C4-2B (cell line): ENCODE measurements around the gene GYS2.

Source experiments
- ZFX ChIP-seq: fragments of 450-650 bp; IDR thresholded peaks from 2 replicates; pipeline ENCODE4 v1.6.1; 2017
- TF ChIP-seq, protein P1 (sequence below): fragments of 450-650 bp; conservative IDR thresholded peaks from 2 replicates; pipeline ENCODE4 v1.5.1; 2017; ENCODE audit warnings: mild to moderate bottlenecking

DNA sequence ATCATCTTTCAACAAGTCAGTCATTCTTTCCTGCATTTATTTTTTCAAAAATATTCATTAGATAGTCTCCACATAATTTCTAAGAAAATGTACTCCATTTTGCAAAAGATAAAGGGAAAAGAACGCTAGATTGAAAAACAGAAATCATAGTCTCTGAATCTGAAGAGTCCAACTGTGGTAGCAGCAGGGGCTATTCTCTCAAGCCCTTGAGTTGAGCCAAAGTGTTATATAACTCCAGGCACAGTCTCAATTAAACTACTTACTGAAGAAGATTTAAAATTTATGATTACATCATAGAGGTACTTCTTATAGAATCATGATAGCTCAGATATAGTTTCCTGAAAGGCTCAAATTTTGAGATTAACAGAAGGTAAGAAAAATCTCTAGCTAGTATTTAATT lies 47.2 kb upstream of the GYS2 start:
- TF ChIP-seq, protein P1, sequence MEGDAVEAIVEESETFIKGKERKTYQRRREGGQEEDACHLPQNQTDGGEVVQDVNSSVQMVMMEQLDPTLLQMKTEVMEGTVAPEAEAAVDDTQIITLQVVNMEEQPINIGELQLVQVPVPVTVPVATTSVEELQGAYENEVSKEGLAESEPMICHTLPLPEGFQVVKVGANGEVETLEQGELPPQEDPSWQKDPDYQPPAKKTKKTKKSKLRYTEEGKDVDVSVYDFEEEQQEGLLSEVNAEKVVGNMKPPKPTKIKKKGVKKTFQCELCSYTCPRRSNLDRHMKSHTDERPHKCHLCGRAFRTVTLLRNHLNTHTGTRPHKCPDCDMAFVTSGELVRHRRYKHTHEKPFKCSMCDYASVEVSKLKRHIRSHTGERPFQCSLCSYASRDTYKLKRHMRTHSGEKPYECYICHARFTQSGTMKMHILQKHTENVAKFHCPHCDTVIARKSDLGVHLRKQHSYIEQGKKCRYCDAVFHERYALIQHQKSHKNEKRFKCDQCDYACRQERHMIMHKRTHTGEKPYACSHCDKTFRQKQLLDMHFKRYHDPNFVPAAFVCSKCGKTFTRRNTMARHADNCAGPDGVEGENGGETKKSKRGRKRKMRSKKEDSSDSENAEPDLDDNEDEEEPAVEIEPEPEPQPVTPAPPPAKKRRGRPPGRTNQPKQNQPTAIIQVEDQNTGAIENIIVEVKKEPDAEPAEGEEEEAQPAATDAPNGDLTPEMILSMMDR = no peak
- TF ChIP-seq ZFX = no peak
